Prostate gland (tissue), 2 donors: Measurements from ENCODE around the gene EWSR1. TPM values are rescaled to one million over a fixed set of nuclear protein-coding genes. Genes with fewer than 3 reads are reported as not detected.

ENCODE experiments used
- DNase-seq: peaks from one replicate; pipeline ENCODE4 v3.0.0-alpha.2; 2019; ENCODE audit warnings: low spot score
- H3K27ac ChIP-seq, 2 donors: fragments of 200-600 bp; sonication (generic); 2 replicates each; pipeline ENCODE4 v1.5.1; 2017 to 2019
- H3K27me3 ChIP-seq: fragments of 200-600 bp; sonication (generic); replicated peaks from 2 replicates; pipeline ENCODE4 v1.5.1; 2019; ENCODE audit not compliant: insufficient read depth
- H3K36me3 ChIP-seq, 2 donors: fragments of 200-600 bp; sonication (generic); 1 replicate in 1 of 2; 2 replicates in 1 of 2; pipeline versions ENCODE4 v1.5.1 to v1.8.1; 2017 to 2019
- H3K4me1 ChIP-seq: fragments of 200-600 bp; sonication (generic); replicated peaks from 2 replicates; pipeline ENCODE4 v1.5.1; 2019
- H3K4me3 ChIP-seq, 2 donors: fragments of 200-600 bp; sonication (generic); 2 replicates each; pipeline ENCODE4 v1.5.1; 2017 to 2019
- H3K9me3 ChIP-seq: fragments of 200-600 bp; sonication (generic); 2 replicates; pipeline ENCODE4 v1.5.1; 2017
- CTCF ChIP-seq, 4 experiments: fragments of 200-600 bp in 2 of 4; fragments of 450-650 bp in 2 of 4; sonication (generic) in 2 of 4; IDR thresholded peaks; 1 replicate in 3 of 4; 2 replicates in 1 of 4; pipeline ENCODE4 v1.5.1; 2016 to 2019; ENCODE audit warnings: antibody characterized with exemption in 4 of 4, mild to moderate bottlenecking in 2 of 4, moderate library complexity in 2 of 4
- POLR2A ChIP-seq: fragments of 450-650 bp; IDR thresholded peaks from one replicate; pipeline ENCODE4 v1.6.1; 2016; ENCODE audit warnings: antibody characterized with exemption, mild to moderate bottlenecking
- POLR2AphosphoS5 ChIP-seq: sonication (generic); formaldehyde crosslinking; IDR thresholded peaks from one replicate; pipeline ENCODE4 v1.6.1; 2017; ENCODE audit warnings: antibody characterized with exemption
- WGBS: methylation state at CpG from one replicate; pipeline ENCODE4 v1.1.5; 2018; 5-methylcytosine and 5-hydroxymethylcytosine counted together
- intact Hi-C: fragments of 100-400 bp; cut with DNase I; formaldehyde crosslinking; loops from one replicate; pipeline ENCODE4 v1.14.2; 2022
- total RNA-seq, 2 donors: library from RNA; depleted of rRNA; stranded (reverse); fragments of >200 nt; gene quantifications; one replicate each; pipeline ENCODE4 v1.1.0, GENCODE V29; 2016

EWSR1 gene
- total RNA-seq, 2 donors from 2014 or later: 181 to 213 TPM

DNA sequence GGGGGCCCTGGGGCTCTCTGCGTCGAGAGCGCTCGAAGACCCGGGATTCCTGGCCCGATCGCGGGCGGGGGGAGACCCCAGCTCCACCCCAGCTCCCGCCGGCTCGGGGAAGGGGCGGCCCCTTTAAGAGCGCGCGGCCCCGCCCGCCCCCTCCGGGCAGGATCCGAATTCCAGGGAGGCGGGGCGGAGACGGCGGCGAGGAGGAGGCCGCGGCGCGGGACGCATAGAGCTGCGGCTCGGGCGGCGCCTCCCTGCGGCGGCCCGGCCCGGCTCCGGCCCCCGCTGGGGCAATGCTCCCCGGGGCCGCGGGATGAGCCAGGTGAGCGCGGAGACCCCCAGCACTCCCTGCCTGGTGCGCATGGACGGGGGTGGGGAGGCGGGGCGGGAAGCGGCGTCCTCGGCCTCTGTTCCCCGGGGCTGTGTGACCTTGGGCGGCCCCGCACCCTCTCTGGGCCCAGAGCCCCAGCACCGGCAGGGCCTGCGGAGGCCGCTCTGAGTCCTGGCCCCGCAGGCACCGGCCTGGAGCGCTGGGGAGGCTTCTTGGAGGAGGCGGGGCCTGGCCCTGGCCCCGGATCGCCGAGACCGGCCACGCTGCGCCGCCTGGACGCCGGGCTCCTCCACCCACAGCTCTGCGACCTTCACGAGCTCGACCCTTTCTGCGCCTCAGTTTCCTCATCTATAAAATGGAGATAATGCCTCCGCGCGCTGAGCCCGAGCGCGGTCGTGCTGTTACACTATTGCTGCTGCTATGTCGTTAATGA lies 38.9 kb downstream of the EWSR1 start:
- intact Hi-C loops: loop anchor here (1.0 to 2.0 kb wide), 2 partner anchors 52 to 81 kb away; partner anchors contain the start of gene AP1B1
- TF ChIP-seq CTCF (IDR thresholded peaks at IDR 0.05): peak in 3 of 4 experiments; percentile 15 to 46 (median 17)
- peak; percentile 49 for TF ChIP-seq POLR2AphosphoS5
- TF ChIP-seq POLR2A: peak; percentile 40
- H3K4me1 ChIP-seq: peaks cover 32% of the 10 kb centered on the region

DNA sequence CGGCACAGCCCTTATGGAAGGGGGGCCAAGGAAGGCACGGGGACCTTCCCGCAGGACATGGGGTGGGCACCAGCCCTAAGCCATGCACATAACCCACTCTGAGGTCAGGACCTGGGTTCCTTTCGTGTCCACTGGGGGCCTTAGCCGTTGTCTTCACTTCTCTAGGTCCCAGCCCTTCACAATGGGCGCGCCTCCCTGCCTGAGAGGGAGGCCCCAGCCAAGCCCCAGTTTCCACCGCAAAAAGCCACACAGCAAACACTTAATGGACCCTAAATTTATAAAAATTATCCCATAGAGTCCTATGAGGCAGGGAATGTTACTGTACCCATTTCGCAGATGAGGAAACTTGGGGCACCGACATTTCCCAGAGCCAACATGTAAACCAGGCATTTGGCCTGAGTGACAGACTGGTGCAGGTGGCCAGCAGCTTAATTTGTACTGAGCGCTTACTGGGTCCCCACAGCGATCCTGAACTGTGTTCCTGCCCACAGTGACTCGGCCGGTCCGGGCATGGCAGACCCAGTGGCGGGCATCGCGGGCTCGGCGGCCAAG lies 39.6 kb downstream of the EWSR1 start:
- 73% methylated on average over 20 of the region's 20 CpGs for WGBS
- intact Hi-C loops: loop anchor here (2.0 kb wide), 1 partner anchor 51 kb away; no protein-coding TSS in a partner anchor
- TF ChIP-seq POLR2AphosphoS5 (no peak), CTCF (IDR thresholded peaks at IDR 0.05) (no peak), POLR2A (no peak)
- no peaks in the 10 kb centered on the region for H3K27me3 ChIP-seq
- peaks cover 32% of the 10 kb centered on the region for H3K4me1 ChIP-seq
- H3K27ac ChIP-seq: peak overlapping the region; percentile 56 to 89
- no peak for DNase-seq
- H3K36me3 ChIP-seq: no peaks in the 10 kb centered on the region
- H3K4me3 ChIP-seq: peak overlapping the region; percentile 59 to 97
- H3K9me3 ChIP-seq: no peaks in the 10 kb centered on the region

More for the DNA sequence above, 38.9 kb downstream of the EWSR1 start:
- H3K36me3 ChIP-seq: no peaks in the 10 kb centered on the region
- no peaks in the 10 kb centered on the region for H3K9me3 ChIP-seq
- H3K4me3 ChIP-seq: peak overlapping the region; percentile 59 to 97
- H3K27ac ChIP-seq: peak overlapping the region; percentile 56 to 89
- peak; percentile 77 for DNase-seq
- WGBS: 4% methylated on average over 73 of the region's 83 CpGs
- H3K27me3 ChIP-seq: no peaks in the 10 kb centered on the region

DNA sequence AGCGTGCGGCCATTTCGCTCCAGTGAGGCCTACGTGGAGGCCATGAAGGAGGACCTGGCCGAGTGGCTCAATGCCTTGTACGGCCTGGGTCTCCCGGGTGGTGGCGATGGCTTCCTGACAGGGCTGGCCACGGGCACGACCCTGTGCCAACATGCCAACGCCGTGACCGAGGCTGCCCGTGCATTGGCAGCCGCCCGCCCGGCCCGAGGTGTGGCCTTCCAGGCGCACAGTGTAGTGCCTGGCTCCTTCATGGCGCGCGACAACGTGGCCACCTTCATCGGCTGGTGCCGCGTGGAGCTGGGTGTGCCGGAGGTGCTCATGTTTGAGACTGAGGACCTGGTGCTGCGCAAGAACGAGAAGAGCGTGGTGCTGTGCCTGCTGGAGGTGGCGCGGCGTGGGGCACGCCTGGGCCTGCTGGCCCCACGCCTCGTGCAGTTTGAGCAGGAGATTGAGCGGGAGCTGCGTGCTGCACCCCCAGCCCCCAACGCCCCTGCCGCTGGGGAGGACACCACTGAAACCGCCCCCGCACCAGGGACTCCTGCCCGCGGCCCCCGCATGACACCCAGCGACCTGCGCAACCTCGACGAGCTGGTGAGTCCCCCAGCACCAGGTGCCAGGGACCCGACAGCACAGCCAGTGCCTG lies 40.2 kb downstream of the EWSR1 start:
- H3K27me3 ChIP-seq: no peaks in the 10 kb centered on the region
- TF ChIP-seq POLR2A (no peak), POLR2AphosphoS5 (no peak), CTCF (IDR thresholded peaks at IDR 0.05) (no peak)
- H3K4me1 ChIP-seq: peaks cover 32% of the 10 kb centered on the region
- H3K36me3 ChIP-seq: no peaks in the 10 kb centered on the region
- no peak for DNase-seq
- 48% methylated on average over 38 of the region's 50 CpGs for WGBS
- intact Hi-C loops: no loop called here
- H3K4me3 ChIP-seq: peak overlapping the region in 1 of 2 donors; percentile 97
- H3K27ac ChIP-seq: peak overlapping the region; percentile 11 to 89
- no peaks in the 10 kb centered on the region for H3K9me3 ChIP-seq

DNA sequence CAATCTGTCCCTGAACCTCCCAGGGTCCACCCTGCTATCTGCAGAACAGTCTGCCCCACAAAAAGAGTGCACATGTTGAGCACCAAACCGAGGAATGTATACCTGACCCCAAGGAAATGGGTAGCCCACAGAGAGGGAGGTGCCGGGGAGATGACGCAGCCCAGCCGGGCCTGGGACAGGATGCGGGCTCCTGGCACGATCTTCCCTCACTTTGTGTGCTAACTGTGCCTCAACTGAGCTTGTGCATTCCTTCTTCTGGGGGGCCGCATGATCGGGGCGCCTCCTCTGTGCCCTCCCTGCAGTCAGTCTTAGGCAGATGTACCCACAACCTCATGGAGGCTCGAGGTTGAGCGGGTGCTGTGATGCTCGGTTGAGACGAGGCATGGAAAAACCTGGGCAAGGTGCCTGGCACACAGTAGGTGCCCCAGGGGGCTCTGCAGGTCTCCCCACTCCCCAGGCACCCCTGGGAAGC lies 40.8 kb downstream of the EWSR1 start:
- Histone ChIP-seq H3K27me3 (no peaks in the 10 kb centered on the region), H3K4me3 (peak overlapping the region in 1 of 2 donors; percentile 97), H3K4me1 (peaks cover 37% of the 10 kb centered on the region), H3K9me3 (no peaks in the 10 kb centered on the region), H3K36me3 (no peaks in the 10 kb centered on the region), H3K27ac (peak overlapping the region in 1 of 2 donors; percentile 89)
- intact Hi-C loops: no loop called here
- DNase-seq: no peak
- WGBS: 79% methylated on average over 13 of the region's 13 CpGs
- TF ChIP-seq POLR2AphosphoS5 (no peak), CTCF (IDR thresholded peaks at IDR 0.05) (no peak), POLR2A (no peak)
